ENCODE data around the gene TMED10.

DNA sequence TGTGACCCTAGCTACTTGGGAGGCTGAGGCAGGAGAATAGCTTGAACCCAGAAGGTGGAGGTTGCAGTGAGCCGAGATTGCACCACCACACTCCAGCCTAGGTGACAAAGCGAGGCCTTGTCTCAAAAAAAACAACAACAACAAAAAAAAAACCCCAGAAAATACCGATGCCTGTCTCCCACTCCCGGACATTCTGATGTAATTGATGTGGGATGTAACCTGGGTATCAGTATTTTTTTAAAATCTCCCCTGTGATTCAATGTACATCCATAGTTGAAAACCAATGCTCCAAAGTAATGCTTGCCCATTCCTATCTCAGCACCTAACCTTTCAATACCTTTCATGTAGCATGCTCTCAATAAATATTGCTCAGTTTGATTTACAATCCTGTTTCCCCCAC lies 11.7 kb upstream of the TMED10 start:
- TF ChIP-seq, protein P1, sequence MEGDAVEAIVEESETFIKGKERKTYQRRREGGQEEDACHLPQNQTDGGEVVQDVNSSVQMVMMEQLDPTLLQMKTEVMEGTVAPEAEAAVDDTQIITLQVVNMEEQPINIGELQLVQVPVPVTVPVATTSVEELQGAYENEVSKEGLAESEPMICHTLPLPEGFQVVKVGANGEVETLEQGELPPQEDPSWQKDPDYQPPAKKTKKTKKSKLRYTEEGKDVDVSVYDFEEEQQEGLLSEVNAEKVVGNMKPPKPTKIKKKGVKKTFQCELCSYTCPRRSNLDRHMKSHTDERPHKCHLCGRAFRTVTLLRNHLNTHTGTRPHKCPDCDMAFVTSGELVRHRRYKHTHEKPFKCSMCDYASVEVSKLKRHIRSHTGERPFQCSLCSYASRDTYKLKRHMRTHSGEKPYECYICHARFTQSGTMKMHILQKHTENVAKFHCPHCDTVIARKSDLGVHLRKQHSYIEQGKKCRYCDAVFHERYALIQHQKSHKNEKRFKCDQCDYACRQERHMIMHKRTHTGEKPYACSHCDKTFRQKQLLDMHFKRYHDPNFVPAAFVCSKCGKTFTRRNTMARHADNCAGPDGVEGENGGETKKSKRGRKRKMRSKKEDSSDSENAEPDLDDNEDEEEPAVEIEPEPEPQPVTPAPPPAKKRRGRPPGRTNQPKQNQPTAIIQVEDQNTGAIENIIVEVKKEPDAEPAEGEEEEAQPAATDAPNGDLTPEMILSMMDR (IDR thresholded peaks at IDR 0.05) = no peak
- TF ChIP-seq POLR2A (IDR thresholded peaks at IDR 0.05) = no peak
